H9 (cell line): Measurements from ENCODE around the gene BCL2L15. TPM values are rescaled to one million over a fixed set of nuclear protein-coding genes. Genes with fewer than 3 reads are reported as not detected.

Experiments used
- DNase-seq: peaks from one replicate; pipeline ENCODE4 v3.0.0-alpha.2; 2017
- H2AFZ ChIP-seq: one replicate; pipeline ENCODE4 v1.6.1; 2013; ENCODE audit warnings: mild to moderate bottlenecking, low read length, control low read depth, moderate library complexity
- H2AK5ac ChIP-seq: 2 replicates; pipeline ENCODE4 v1.6.1; 2013; ENCODE audit warnings: low read length, control low read depth, mixed read lengths; ENCODE audit not compliant: insufficient read length
- H2BK120ac ChIP-seq: one replicate; pipeline ENCODE4 v1.6.1; 2013; ENCODE audit warnings: low read depth, mild to moderate bottlenecking, low read length, control low read depth, inconsistent platforms; ENCODE audit not compliant: poor library complexity, severe bottlenecking
- H2BK12ac ChIP-seq: 2 replicates; pipeline ENCODE4 v1.6.1; 2013; ENCODE audit warnings: low read length, control low read depth, mixed read lengths, low read depth; ENCODE audit not compliant: insufficient read length
- H2BK15ac ChIP-seq: 2 replicates; pipeline ENCODE4 v1.6.1; 2013; ENCODE audit warnings: low read depth, low read length, control low read depth
- H2BK20ac ChIP-seq: one replicate; pipeline ENCODE4 v1.6.1; 2013; ENCODE audit warnings: low read depth, mild to moderate bottlenecking, low read length, control low read depth, inconsistent platforms; ENCODE audit not compliant: poor library complexity, severe bottlenecking
- H2BK5ac ChIP-seq: 2 replicates; pipeline ENCODE4 v1.6.1; 2013; ENCODE audit warnings: low read length, control low read depth, mixed read lengths; ENCODE audit not compliant: insufficient read length
- H3K14ac ChIP-seq: 2 replicates; pipeline ENCODE4 v1.6.1; 2013; ENCODE audit warnings: low read length, control low read depth; ENCODE audit not compliant: insufficient read depth
- H3K18ac ChIP-seq: 2 replicates; pipeline ENCODE4 v1.6.1; 2013; ENCODE audit warnings: low read depth, mild to moderate bottlenecking, mixed read lengths, low read length, control low read depth; ENCODE audit not compliant: insufficient read length
- H3K23ac ChIP-seq: 2 replicates; pipeline ENCODE4 v1.6.1; 2013; ENCODE audit warnings: low read length, control low read depth, mixed read lengths, low read depth; ENCODE audit not compliant: insufficient read length
- H3K23me2 ChIP-seq: 2 replicates; pipeline ENCODE4 v1.6.1; 2013; ENCODE audit warnings: low read depth, mild to moderate bottlenecking, mixed read lengths, low read length, control low read depth; ENCODE audit not compliant: insufficient read length, poor library complexity, severe bottlenecking
- H3K27ac ChIP-seq: 2 replicates; pipeline ENCODE4 v1.5.1; 2013; ENCODE audit warnings: low read length, control low read depth, mixed read lengths, low read depth; ENCODE audit not compliant: insufficient read length
- H3K27me3 ChIP-seq: 2 replicates; pipeline ENCODE4 v1.6.1; 2013; ENCODE audit warnings: low read length, control low read depth, inconsistent platforms; ENCODE audit not compliant: insufficient read depth
- H3K4ac ChIP-seq: 2 replicates; pipeline ENCODE4 v1.6.1; 2013; ENCODE audit warnings: low read depth, mild to moderate bottlenecking, control low read depth, inconsistent platforms, low read length, moderate library complexity
- H3K4me1 ChIP-seq: 2 replicates; pipeline ENCODE4 v1.6.1; 2013; ENCODE audit warnings: low read length, control low read depth, inconsistent platforms; ENCODE audit not compliant: insufficient read depth
- H3K4me2 ChIP-seq: 2 replicates; pipeline ENCODE4 v1.6.1; 2013; ENCODE audit warnings: low read length, control low read depth, mixed read lengths; ENCODE audit not compliant: insufficient read length, insufficient read depth
- H3K56ac ChIP-seq: 2 replicates; pipeline ENCODE4 v1.6.1; 2013; ENCODE audit warnings: low read depth, mild to moderate bottlenecking, mixed read lengths, low read length, control low read depth; ENCODE audit not compliant: insufficient read length
- H3K79me1 ChIP-seq: 2 replicates; pipeline ENCODE4 v1.6.1; 2013; ENCODE audit warnings: low read depth, mild to moderate bottlenecking, moderate library complexity, low read length, control low read depth, inconsistent platforms; ENCODE audit not compliant: insufficient read depth, poor library complexity, severe bottlenecking
- H3K79me2 ChIP-seq: 2 replicates; pipeline ENCODE4 v1.6.1; 2013; ENCODE audit warnings: low read length, control low read depth, inconsistent platforms; ENCODE audit not compliant: insufficient read depth
- H3K9ac ChIP-seq: 2 replicates; pipeline ENCODE4 v1.6.1; 2013; ENCODE audit warnings: low read length, control low read depth, mixed read lengths; ENCODE audit not compliant: insufficient read length; ENCODE audit errors: extremely low read depth
- H3K9me3 ChIP-seq: one replicate; pipeline ENCODE4 v1.6.1; 2013; ENCODE audit warnings: low read depth, low read length, inconsistent platforms; ENCODE audit not compliant: control insufficient read depth
- H3T11ph ChIP-seq: one replicate; pipeline ENCODE4 v1.6.1; 2013; ENCODE audit warnings: mild to moderate bottlenecking, low read length, control low read depth, inconsistent platforms
- H4K20me1 ChIP-seq: one replicate; pipeline ENCODE4 v1.6.1; 2013; ENCODE audit not compliant: control insufficient read depth, insufficient read length, insufficient read depth
- H4K5ac ChIP-seq: 2 replicates; pipeline ENCODE4 v1.6.1; 2013; ENCODE audit warnings: low read depth, mild to moderate bottlenecking, mixed read lengths, low read length, control low read depth; ENCODE audit not compliant: insufficient read length
- H4K8ac ChIP-seq: replicated peaks from 2 replicates; pipeline ENCODE4 v1.6.1; 2013; ENCODE audit warnings: low read length, control low read depth, mixed read lengths, low read depth; ENCODE audit not compliant: insufficient read length
- H4K91ac ChIP-seq: 2 replicates; pipeline ENCODE4 v1.6.1; 2013; ENCODE audit warnings: low read depth, mild to moderate bottlenecking, moderate library complexity, mixed read lengths, low read length, control low read depth; ENCODE audit not compliant: insufficient read length
- H3K27ac Mint-ChIP-seq, 3 experiments: 2 replicates in 2 of 3; 3 replicates in 1 of 3; pipeline ENCODE4 v1.8.0; 2020 to 2021; ENCODE audit warnings: mixed read lengths in 3 of 3, mild to moderate bottlenecking in 1 of 3, moderate library complexity in 1 of 3
- H3K27me3 Mint-ChIP-seq: 2 replicates; pipeline ENCODE4 v1.8.0; 2021; ENCODE audit warnings: low read depth, mild to moderate bottlenecking, moderate library complexity, mixed read lengths
- H3K36me3 Mint-ChIP-seq, 3 experiments: 2 replicates in 2 of 3; 3 replicates in 1 of 3; pipeline ENCODE4 v1.8.0; 2020 to 2021; ENCODE audit warnings: low read depth in 3 of 3, mixed read lengths in 3 of 3; ENCODE audit not compliant: insufficient read depth in 1 of 3
- H3K4me1 Mint-ChIP-seq, 2 experiments: 2 replicates each; pipeline ENCODE4 v1.8.0; 2020; ENCODE audit warnings: mixed read lengths in 2 of 2
- H3K4me3 Mint-ChIP-seq, 2 experiments: 2 replicates in 1 of 2; 3 replicates in 1 of 2; pipeline ENCODE4 v1.8.0; 2020 to 2021; ENCODE audit warnings: mild to moderate bottlenecking in 2 of 2, mixed read lengths in 2 of 2, moderate library complexity in 1 of 2
- H3K9me3 Mint-ChIP-seq, 2 experiments: 2 replicates in 1 of 2; 3 replicates in 1 of 2; pipeline ENCODE4 v1.8.0; 2020; ENCODE audit warnings: mild to moderate bottlenecking in 2 of 2, mixed read lengths in 2 of 2, moderate library complexity in 1 of 2
- WGBS: extraction: QIAGEN DNeasy Blood & Tissue Kit; methylation state at CpG from one replicate; pipeline ENCODE4 v1.1.7; 2013; ENCODE audit warnings: missing lambda C conversion rate, low lambda C conversion rate, mixed read lengths; ENCODE audit not compliant: insufficient read length; ENCODE audit errors: extremely low coverage; 5-methylcytosine and 5-hydroxymethylcytosine counted together
- total RNA-seq: library from RNA; stranded (reverse); gene quantifications from 2 replicates; pipeline ENCODE4 v1.2.1, GENCODE V29; 2021
- TF ChIP-seq, protein P1 (sequence below): fragments of 200-600 bp; sonication (generic); conservative IDR thresholded peaks from 3 replicates; pipeline ENCODE4 v1.8.0; 2021; ENCODE audit warnings: antibody characterized with exemption, mild to moderate bottlenecking

The BCL2L15 gene
- total RNA-seq, 1 experiment from 2014 or later = 0.22 TPM

DNA sequence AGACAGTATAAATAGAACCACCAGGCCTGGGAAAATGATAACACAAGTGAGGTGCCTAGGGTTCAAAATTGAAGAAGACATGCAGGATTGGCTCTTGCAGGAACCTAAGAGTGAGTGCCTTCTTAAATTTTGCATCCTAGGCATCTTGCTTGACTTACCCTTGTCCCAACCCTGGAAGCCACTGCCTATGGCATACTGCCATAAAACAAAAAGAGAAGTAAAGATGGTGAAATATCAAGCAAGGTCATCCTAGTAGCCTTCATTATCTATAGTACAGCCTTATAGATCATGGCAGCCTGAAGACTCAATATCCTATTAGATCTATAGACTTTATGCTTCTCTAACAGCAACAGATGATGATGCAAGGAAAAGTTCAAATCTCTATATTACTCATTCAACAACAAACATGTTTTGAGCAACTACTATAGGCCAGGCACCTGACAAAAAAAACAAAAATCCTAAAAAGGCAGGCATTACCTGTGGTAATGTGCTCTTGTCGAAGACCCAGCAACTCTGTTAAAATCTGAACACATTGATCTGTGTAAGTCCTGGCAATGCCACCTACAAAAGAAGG lies 10.9 kb upstream of the BCL2L15 start:
- H4K20me1 ChIP-seq = no peaks in the 10 kb centered on the region
- no peak overlapping the region for H2BK5ac ChIP-seq
- no peak overlapping the region for H3K27ac Mint-ChIP-seq
- WGBS = no CpG with 5 or more reads among the region's 1 CpG
- H3K4me1 Mint-ChIP-seq = peaks cover 0 to 1% of the 10 kb centered on the region in 2 experiments; a peak in 1 of 4 replicates
- H3K4me2 ChIP-seq = no peak overlapping the region
- H3K4ac ChIP-seq = no peak overlapping the region
- H3K4me3 Mint-ChIP-seq = no peak overlapping the region
- H3K4me1 ChIP-seq = no peaks in the 10 kb centered on the region
- no peaks in the 10 kb centered on the region for H3K79me1 ChIP-seq
- H3K14ac ChIP-seq = no peak overlapping the region
- no peaks in the 10 kb centered on the region for H3K9me3 ChIP-seq
- no peak overlapping the region for H3K56ac ChIP-seq
- no peak overlapping the region for H2AK5ac ChIP-seq
- no peak overlapping the region for H4K91ac ChIP-seq
- H3T11ph ChIP-seq = no peak overlapping the region
- no peak overlapping the region for H4K8ac ChIP-seq
- no peaks in the 10 kb centered on the region for H3K79me2 ChIP-seq
- peaks cover 2 to 31% (median 21%) of the 10 kb centered on the region in 3 experiments; a peak in 4 of 7 replicates for H3K36me3 Mint-ChIP-seq
- no peak overlapping the region for H2AFZ ChIP-seq
- H3K27me3 ChIP-seq = no peaks in the 10 kb centered on the region
- H2BK12ac ChIP-seq = no peak overlapping the region
- DNase-seq = no peak
- no peaks in the 10 kb centered on the region for H3K23me2 ChIP-seq
- H3K27me3 Mint-ChIP-seq = no peaks in the 10 kb centered on the region
- no peak overlapping the region for H3K27ac ChIP-seq
- H3K23ac ChIP-seq = no peak overlapping the region
- H2BK20ac ChIP-seq = no peak overlapping the region
- H3K9me3 Mint-ChIP-seq = no peaks in the 10 kb centered on the region
- H4K5ac ChIP-seq = no peak overlapping the region
- H2BK120ac ChIP-seq = no peak overlapping the region
- TF ChIP-seq, protein P1, sequence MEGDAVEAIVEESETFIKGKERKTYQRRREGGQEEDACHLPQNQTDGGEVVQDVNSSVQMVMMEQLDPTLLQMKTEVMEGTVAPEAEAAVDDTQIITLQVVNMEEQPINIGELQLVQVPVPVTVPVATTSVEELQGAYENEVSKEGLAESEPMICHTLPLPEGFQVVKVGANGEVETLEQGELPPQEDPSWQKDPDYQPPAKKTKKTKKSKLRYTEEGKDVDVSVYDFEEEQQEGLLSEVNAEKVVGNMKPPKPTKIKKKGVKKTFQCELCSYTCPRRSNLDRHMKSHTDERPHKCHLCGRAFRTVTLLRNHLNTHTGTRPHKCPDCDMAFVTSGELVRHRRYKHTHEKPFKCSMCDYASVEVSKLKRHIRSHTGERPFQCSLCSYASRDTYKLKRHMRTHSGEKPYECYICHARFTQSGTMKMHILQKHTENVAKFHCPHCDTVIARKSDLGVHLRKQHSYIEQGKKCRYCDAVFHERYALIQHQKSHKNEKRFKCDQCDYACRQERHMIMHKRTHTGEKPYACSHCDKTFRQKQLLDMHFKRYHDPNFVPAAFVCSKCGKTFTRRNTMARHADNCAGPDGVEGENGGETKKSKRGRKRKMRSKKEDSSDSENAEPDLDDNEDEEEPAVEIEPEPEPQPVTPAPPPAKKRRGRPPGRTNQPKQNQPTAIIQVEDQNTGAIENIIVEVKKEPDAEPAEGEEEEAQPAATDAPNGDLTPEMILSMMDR = no peak
- no peak overlapping the region for H2BK15ac ChIP-seq
- H3K9ac ChIP-seq = no peak overlapping the region
- H3K18ac ChIP-seq = no peak overlapping the region
